NCI-H146 treated with DMSO at 0.1 percent for 48 hours (cell line): Measurements from ENCODE around the gene BLTP2.
A peak's percentile ranks its signal among the peaks of the same experiment; 100 is the strongest.
"Not testable (repeated sequence)": the region's sequence is repeated elsewhere in the genome, so short reads cannot be mapped to it uniquely, and the experiment has no call there.

Experiments
- DNase-seq: peaks from one replicate; lab custom pipeline; 2025; ENCODE audit not compliant: unreplicated experiment; lab: John Stamatoyannopoulos, UW

Gene BLTP2

GRCh38 chr17:28644787-28645575 lies at the start of gene BLTP2:
Gene BLTP2 (minus strand): TSS chr17:28645158. CDS start chr17:28645056, 102 bp downstream.
- peak; percentile 80 for DNase-seq

- no peak for DNase-seq
Observed at GRCh38 chr17:28693869-28694268, 48.9 kb upstream of the BLTP2 start.

DNA sequence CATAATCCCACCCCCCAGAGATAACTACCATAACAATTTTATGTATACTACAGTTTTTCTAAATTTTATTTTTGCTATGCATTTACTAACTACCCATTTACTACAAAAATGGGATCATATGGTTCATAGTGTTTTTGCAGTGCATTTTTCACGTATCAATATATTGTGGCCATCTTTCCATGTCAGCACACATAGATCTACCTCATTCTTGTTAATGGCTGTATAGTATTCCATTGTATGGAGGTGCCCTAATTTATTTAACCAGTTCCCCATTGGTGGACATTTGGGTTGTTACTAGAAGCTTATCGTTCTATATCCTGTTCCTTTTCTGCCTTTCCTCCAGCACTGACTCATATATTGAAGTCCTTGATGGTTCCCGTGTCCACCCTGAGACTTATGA lies 44.1 kb upstream of the BLTP2 start:
- DNase-seq: no peak

GRCh38 chr17:28688481-28688880 lies 43.5 kb upstream of the BLTP2 start:
- DNase-seq: no peak

- DNase-seq: no peak
Observed at GRCh38 chr17:28686296-28686695, 41.3 kb upstream of the BLTP2 start.

DNA sequence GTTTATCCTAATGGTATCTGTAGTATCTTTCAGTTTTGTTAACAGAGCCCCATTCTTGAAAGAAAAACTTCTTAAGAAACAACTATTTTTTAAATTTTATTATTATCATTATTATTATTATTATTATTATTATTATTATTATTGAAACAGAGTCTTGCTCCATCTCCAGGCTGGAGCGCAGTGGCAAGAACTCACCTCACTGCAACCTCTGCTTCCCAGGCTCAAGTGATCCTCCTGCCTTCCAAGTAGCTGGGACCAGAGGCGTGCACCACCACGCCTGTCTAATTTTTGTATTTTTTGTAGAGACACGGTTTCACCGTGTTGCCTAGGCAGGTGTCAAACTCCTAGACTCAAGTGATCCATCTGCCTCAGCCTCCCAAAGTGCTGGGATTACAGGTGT lies 40.4 kb upstream of the BLTP2 start:
- DNase-seq: no peak

DNA sequence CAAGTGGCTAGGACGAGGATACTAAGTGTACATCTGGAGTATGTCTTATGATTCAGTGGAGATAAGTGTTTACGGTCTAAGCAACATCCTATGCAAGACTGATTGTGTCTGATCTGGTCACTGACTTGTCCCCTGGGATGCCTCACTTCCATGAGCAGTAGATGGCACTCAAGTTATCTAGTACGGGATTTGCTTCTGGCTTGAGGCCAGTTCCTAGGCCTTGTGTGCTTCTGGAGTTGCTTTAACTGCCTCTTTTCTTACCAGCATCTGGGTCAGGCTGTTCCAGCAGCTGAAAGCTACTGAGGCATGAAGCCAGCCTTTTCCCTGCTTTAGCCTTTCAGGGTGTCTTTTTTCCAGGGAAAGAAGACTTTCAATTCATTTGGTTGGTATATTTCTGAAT lies 40.0 kb upstream of the BLTP2 start:
- no peak for DNase-seq

DNA sequence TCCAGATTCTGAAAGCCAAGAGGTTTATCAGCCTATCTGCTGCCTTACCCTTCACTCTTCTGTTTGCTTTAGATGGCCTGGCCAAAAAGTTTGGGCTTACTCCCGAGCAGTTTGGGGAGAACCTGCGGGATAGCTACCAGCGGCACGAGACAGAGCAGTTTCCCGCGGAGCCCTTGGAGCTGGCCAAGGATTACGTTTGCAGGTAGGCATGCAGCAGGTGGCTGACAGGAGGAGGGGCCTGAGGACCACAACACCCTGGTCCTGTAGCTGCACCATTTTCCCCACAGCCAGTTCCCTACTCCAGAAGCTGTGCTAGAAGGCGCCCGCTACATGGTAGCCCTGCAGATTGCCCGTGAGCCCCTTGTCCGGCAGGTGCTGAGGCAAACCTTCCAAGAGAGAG lies 37.7 kb upstream of the BLTP2 start:
- DNase-seq: no peak

DNA sequence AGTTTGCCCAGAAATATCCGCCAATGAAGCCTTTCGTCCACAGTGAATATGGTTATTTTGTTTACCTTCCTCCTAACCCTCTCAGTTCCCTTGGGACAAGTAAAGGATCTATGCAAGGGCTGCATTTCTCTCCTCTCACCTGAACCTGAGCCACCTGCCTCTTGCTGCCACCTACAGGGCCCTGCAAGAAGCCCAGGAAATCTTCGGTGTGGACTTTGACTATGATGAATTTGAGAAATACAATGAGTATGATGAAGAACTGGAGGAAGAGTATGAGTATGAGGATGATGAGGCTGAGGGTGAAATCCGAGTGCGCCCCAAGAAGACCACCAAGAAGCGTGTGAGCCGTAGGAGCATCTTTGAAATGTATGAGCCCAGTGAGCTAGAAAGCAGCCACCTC lies 31.0 kb upstream of the BLTP2 start:
- no peak for DNase-seq

DNA sequence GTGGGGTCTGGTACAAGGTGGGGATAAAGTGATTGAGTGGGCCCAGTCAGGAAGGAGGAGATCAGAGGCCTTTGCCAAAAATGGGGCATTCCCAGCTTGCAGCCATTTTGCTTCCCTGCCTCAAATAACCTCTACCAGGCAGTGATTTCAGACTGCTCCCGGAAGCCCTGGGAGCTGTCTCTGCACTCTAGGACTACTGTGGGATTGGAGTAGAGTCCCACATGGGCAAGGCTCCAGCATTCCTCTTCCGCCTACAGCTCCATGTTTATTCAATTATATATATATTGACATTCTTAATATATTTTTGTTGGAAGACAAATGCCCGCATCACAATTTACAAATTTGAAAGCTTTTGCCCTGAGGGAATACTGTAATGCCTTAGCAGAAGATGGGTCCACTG lies 30.5 kb upstream of the BLTP2 start:
- DNase-seq: no peak

GRCh38 chr17:28669918-28670317 lies 25.0 kb upstream of the BLTP2 start:
- no peak for DNase-seq

- DNase-seq: no peak
Observed at GRCh38 chr17:28667870-28668269, 22.9 kb upstream of the BLTP2 start.

DNA sequence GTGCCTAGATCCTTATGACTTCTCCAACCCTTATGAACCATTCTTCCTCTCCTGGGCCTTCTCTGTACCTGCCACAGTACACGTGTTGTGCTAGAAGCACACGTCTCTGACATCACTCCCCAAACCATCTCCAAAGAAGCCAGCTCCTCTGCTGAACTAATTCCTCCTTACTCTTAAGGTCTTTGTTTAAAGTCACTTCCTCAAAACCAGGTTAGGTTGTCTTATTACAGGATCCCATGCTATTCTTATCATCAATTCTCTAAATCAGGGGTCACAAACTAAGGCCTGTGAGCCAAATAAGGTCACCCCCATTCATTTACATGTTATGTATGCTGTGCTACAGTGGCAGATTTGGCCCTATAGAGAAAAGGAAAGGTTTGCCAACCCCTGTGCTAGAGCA lies 21.0 kb upstream of the BLTP2 start:
- no peak for DNase-seq

GRCh38 chr17:28663723-28664122 lies 18.8 kb upstream of the BLTP2 start:
- DNase-seq: no peak

GRCh38 chr17:28662527-28662829 lies 17.5 kb upstream of the BLTP2 start:
- DNase-seq: no peak

- DNase-seq: peak; percentile 72
Observed at GRCh38 chr17:28661635-28662526, 16.9 kb upstream of the BLTP2 start, which contains the start of the genes SDF2 and SUPT6H. Gene SDF2 (minus strand): TSS chr17:28661906. CDS start chr17:28661876, 30 bp downstream. Gene SUPT6H (plus strand): TSS chr17:28662205. CDS start chr17:28673402, 11,197 bp downstream.

GRCh38 chr17:28659497-28659881 lies 14.5 kb upstream of the BLTP2 start:
- DNase-seq: not testable (repeated sequence)

DNA sequence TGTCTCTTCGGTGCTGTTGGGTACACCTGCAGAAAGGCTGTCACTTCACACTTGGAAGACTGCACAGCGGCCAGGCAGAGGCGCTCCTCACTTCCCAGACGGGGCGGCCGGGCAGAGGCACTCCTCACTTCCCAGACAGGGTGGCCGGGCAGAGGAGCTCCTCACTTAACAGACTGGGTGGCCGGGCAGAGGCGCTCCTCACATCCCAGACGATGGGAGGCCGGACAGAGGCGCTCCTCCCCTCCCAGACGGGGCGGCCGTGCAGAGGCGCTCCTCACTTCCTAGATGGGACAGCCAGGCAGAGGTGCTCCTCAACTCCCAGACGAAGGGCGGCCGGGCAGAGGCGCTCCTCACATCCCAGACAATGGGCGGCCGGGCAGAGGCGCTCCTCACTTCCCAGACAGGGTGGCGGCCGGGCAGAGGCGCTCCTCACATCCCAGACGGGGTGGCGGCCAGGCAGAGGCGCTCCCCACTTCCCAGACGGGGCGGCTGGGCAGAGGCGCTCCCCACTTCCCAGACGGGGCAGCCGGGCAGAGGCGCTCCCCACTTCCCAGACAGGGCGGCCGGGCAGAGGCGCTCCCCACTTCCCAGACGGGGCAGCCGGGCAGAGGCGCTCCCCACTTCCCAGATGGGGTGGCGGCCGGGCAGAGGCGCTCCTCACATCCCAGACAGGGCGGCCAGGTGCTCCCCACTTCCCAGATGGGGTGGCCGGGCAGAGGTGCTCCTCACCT lies 14.0 kb upstream of the BLTP2 start:
- DNase-seq: not testable (repeated sequence)

- not testable (repeated sequence) for DNase-seq
Observed at GRCh38 chr17:28658342-28658741, 13.4 kb upstream of the BLTP2 start.

DNA sequence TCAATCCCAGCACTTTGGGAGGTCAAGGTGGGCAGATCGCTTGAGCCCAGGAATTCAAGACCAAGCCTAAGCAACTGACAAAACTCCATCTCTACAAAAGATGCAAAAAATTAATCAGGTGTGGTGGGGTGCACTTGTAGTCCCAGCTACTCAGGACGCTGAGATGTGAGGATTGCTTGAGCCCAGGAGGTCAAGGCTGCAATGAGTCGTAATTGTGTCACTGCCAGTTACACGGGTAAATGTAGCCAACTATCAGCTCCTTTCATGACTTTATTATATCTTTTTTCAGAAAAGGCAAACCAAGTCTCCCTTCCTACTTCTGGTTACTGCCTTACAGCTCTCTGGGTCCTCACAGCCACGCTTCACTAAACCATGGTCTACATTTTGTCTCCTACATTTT lies 12.8 kb upstream of the BLTP2 start:
- no peak for DNase-seq

- DNase-seq: no peak
Observed at GRCh38 chr17:28655160-28655559, 10.2 kb upstream of the BLTP2 start.
